ENCODE measurements around the gene MRGPRG.

Gene MRGPRG

DNA sequence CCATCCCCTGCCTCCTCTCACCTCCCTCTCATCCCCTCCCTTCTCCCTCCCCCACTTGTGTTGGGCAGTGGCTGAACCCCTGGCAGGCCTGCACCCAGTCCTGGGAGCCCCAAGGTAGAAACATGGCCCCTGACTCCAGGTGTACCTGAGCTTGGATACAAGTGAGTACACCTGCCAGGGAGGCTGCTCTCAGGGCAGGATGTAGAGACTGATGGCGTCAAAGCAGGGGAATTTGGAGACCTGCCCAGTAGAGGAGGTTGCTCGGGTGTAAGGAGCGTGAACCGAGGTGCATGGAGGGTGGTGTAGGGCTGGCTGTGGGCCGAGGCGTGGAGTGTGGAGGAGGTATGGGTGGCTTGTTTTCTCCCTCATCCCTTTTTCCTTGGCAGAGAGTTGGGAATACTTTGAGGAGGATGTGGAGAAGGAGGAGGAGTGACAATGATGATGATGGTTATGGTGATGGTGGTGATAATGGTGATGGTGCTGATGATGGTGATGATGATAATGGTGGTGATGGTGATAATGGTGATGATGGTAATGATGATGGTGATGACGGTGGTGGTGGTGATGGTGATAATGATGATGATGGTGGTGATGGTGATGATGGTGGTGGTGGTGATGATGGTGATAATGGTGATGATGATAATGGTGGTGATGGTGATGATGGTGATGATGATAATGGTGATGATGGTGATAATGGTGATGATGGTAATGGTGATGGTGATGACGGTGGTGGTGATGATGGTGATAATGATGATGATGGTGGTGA, 12.3 kb downstream of the MRGPRG start:
- DNase-seq: no peak

DNA sequence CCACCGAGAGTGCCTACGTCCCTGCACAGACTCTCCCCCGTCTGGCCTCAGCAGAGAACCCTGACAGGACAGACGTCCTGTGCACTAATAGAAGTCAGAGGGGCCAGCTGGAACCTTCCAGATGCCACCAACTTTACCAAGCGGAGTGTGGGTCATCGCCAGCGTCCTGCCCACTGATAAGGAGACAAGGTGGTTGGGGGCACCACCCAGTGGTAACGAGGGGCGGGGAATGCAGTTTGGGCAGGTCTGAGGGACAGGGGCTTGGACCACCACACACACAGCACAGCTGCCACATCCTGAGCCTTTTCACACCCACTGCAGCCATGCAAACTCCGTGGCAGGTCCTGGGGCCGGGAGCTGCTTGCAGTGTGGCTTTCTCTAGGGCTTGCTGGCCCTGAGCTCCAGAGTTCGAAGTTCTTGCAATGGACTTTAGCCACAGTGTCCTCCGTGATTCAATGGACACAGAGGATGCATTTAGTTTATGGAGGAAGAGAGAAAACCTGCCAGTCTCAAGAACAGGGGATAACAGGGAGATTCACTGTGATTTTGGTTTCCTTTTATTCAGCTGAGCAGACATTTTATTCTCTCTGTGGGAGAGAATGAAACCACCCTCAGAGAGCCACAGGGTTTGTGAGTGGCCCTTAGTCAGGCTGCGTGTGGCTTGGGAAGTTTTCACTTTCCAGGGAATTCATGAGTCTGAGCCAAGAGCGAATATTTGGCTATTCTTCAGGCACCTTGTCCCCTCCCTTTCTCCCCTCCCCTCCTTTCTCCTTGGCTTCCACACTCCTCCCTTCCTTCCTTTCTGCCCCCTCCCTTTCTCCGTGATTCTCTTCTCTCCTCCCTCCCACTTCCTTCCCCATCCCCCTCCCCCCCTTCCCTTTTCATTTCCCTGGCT, 13.1 kb downstream of the MRGPRG start:
- DNase-seq: no peak

DNA sequence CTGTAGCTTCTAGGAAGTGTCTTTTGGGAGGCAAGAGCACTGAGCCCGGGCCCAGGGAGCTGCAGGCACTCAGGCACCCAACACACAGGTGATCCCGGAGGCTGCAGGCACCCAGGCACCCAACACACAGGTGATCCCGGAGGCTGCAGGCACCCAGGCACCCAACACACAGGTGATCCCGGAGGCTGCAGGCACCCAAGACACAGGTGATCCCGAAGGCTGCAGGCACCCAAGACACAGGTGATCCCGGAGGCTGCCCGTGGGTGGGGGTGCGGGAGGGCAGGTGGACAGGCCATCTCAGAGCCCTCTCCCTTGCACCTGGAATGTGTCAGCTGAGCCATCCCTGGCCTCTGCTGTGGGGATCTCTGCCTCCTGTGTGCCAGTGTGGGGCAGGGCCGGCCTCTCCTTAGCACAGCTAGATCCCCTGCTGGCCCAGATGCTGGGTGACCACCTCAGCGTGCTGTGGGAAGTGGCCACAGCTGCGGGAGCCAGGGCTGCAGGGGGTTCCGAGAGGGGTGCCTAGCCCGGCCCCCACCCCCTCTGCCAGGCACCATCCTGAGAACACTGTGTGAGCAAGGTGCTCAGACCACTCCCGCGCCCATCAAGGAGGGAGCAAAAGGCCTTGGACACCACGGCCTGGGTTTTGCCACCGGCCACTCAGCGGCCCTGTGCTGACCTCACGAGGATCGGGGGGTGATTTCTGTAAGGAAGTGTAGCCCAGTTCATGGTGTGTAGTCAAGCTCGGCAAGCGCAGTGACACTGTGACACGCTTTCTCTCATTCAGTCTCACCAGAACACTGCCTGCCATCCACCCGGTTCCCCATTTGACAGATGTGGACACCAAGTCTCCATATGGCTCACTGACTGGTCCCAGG, 14.2 kb downstream of the MRGPRG start:
- DNase-seq: no peak

DNA sequence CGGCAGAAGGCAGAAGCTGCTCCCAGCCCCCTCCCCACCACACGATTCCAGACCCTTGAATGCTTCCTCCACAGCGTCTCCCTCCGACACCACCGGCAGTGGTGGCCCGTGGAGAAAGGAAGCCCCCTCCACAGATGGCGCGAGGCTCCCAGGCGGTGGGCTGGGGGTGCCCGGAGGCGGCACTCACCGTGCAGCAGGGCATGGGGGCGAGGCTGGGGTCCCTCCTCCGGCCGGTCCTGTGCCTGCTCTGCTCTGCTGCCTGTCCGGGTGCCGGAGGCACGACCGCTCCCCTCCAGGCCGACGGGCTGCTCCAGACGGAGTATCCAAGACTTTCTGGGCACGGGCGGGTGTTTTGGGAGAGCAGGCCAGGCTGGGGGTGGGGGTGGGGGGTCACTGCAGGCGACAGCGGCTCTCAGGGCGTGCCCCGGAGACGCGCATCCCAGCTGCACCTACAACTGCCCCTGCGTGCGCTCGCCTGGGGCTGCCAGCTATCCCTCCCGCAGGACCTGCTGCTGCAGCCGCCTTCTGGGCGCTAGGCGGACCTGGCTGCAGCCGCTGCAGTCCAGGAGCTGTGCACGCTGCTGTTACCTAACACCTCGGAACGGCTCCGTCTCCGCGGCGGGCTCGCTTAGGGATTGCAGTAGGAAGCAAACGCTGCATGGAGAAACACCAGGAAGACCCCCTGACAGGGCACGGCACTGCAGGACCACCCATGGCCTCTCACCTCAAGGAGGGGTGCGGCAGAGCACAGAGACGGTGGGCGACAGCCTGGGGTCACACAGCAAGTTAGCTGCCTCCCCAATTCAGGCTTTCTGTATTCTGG, 15.2 kb downstream of the MRGPRG start:
- no peak for DNase-seq

DNA sequence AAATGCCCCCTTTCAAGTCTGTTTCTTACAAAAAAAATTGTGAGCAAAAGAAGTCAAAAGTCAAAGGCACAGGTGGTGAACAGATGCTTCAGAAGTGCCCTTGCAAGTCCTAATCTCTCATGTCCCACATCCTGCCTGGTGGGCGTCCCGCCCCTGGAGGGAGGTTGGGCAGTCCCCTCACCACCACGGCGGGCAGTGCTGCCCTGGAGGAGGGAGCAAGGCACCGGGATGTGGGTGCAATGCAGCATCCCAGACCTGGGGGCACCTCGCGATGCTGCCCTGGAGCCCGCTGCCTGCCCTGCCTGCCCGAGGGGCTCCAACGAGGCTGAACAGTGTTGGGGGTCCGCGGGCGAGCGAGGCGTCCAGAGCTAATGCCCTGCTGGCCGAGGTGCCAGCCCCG, 15.9 kb downstream of the MRGPRG start:
- DNase-seq: no peak

DNA sequence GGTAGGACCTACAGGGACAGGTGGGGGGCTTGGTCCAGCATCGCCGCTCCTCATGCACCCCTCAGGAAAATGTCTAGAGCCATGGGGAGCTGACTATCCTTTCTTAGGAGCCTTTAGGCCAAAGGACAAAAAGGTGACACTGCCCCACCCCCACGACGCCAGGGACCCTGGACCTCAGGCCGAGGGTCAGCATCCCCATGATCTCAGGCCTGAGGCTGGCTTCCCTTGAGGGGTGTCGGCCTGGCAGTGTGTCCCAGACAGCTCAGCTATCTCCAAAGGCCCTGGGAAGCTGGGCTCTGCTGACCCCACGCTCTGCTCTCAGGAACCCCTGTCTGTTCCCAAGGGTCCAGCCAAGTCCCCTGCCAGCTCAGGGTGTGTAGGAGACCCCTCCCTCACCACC, 16.3 kb downstream of the MRGPRG start:
- no peak for DNase-seq

DNA sequence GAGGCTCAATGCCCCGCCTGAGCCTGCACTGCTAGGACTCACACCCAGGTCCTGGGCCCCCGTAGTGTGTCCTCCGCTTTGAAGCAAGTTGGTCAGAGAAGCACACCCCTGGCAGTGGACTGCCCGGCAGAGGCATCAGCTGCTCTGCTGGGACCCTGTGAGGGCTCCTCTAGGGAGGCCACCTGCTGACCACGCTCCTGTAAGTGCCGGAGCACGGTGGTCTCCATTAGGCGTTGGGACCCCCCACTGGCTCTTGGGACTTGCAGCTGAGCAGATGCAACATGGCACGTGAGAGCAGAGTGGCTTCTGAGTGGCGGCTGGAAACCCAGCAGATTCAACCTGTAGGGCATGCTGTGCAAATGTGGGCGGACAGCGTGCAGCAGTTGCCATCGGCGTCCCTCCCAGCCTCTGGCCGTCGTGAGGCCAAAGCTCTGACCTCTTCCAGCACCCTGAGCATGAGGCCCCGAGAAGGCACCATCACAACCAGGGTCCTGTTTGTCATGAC, 16.9 kb downstream of the MRGPRG start:
- no peak for DNase-seq

DNA sequence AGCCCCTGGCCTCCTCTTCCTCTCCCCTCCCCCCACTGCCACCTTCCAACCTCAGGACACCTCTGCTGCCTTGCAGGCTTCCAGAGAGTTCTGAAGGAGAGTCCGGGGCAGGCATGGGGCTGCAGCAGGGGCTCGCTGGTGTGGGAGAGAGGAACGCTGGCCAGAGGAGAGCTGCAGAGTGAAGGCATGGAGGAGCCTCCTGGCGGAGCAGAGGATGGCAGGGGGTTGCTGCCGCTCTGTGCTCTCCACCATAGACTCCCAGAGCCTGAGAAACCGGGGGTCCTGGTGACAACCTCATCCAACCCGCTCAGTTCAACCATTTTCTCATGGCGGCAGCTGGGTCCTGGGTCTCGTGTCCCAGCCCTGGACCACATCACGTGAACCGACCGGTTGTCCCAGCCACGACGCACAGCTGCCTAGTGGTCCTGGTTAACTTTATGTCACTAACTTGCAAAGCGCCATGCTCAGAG, 17.5 kb downstream of the MRGPRG start:
- DNase-seq: no peak

DNA sequence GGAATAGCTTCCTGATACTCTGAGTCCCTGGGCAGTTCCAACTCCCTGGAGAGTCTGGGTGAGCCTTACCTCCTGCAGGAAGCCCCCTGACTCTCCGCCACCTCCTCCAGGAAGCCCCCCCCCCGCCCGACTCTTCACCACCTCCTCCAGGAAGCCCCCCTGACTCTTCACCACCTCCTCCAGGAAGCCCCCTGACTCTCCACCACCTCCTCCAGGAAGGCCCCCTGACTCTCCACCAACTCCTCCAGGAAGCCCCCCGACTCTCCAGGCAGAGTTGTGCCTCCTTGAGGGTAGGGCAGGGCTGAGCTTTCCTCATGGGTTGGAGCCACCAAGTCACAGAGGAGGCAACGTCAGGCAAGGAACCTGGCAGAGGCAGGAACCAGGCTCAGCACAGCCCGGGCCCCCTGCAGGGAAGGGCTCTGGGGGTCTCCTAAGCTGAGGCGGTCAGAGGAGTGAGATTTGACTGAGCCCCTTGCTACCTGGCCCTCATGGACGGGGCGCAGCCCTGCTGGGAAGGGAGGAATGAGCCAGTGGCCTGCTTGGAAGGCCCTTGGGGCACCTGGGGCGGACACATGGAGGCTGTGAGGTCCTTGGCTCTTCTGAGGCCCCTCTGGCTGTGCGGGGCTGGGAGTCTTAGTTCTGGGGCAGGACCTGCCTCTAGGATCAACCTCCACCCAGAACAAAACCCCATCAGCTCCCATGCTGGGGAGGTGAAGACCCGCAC, 18.1 kb downstream of the MRGPRG start:
- DNase-seq: no peak

DNA sequence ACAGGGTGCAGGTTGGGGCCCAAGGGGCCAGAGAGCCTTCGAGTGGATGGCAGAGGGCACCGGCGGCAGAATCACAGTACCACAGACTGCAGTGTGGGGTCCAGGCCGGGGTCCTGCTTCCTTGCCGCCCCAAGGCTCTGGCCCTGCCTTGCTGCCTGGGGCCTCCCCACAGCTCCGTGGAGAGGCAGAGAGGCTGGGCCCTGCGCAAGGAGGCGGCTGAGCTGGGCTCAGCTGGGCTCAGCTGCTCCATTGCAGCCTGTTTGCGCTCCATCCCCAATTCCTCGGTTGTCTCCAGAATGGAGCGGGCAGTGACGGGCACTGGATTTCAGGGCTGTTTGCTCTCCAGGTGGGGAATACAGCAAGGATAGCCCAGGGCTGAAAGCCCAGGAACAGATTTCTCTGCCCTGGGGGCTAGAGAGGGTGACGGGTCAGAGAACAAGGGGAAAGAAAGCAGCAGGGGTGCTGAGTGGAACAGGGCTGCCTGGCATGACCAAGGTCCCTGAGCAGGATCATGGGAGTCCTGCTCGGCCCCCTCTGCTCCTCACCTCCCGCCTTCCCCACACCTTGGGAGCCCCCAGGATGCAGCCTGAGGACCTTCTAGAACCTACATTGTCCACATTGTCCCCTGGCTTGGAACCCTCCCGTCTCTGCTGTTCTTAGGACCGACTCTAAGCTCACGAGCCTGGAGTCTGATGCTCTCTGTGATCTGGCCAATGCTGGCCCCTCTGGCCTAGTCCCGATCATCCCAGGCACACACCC, 18.9 kb downstream of the MRGPRG start:
- no peak for DNase-seq

DNA sequence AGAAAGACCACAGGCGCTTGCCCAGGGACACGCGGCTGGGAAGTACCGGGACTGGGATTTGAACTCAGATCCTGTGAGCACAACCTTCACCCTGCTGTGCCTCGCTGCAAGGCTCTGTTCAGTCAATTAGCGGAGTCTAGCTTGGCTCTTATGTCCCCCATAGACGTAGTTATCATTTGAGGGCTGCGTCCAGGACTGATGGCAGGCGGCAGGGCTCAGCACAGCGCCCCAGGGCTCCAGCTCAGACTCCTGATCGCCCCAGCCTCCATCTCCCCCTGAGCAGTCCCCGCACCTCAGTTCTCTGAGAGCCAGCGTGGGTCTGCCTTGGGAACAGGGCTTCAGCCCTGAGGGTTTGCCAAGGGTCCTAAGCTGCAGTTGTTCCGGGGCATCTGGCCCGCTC, 19.8 kb downstream of the MRGPRG start:
- no peak for DNase-seq

DNA sequence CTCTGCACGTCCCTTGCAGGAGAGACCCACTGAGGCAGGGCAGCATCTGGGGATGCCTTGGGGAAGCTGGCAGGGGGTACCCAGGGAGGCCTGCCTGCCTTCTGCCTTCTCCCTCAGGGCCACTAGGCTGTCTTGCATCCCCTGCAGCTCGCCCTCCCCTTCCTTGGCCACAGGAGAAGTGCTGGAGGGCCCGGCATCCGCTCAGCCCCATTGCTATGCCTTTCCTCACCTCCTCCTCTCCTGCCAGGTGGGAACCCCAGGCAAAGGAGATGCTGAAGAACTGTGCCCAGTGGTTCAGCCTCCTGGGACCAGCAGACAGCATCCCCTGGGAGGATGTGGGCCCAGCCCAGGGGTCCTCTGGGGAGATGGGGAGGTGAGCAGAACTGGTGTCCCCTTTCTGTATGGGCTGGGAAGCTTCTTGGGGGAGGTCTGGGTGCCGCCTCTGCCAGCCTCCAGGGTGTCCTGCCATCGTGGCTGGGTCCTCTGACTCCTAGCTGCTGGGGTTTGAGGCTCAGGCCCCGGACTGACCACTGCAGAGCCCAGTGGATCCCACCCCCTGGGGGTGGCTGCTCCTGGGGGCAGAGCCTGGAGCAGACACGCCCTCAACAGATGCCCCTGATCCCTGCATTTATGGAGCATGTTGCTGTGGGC, 20.6 kb downstream of the MRGPRG start:
- DNase-seq: no peak

DNA sequence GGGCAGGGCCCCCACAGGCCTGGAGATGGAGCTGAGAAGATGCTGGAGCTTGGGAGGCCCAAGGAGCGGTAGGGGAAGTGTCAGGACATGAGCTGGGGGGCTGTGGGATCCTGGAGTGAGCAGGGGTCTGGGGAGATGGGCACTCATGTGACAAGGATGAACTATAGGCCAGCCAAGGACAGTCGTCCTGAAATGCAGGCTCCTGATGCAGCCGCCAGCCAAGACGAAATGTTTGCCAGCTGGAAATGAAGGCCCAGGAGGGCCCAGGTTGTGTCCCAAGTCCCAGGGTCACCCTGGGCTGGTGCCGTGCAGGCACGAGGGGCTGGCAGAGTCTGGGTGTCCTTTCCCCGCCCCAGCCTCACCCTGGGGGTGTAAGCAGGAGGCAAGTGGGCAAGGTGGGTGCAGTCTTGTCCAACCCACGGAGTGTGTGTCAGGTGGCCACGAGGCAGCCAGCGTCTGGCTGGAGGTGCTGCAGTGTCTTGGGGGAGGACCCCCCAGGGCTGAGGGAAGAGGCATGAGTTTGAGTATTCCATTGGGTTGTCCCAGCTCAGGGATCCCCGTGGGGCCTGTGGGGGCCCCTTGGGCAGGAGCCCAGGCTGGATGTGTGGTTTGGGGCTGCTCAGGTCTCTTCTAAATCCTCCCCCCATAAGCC, 21.4 kb downstream of the MRGPRG start:
- DNase-seq: no peak

DNA sequence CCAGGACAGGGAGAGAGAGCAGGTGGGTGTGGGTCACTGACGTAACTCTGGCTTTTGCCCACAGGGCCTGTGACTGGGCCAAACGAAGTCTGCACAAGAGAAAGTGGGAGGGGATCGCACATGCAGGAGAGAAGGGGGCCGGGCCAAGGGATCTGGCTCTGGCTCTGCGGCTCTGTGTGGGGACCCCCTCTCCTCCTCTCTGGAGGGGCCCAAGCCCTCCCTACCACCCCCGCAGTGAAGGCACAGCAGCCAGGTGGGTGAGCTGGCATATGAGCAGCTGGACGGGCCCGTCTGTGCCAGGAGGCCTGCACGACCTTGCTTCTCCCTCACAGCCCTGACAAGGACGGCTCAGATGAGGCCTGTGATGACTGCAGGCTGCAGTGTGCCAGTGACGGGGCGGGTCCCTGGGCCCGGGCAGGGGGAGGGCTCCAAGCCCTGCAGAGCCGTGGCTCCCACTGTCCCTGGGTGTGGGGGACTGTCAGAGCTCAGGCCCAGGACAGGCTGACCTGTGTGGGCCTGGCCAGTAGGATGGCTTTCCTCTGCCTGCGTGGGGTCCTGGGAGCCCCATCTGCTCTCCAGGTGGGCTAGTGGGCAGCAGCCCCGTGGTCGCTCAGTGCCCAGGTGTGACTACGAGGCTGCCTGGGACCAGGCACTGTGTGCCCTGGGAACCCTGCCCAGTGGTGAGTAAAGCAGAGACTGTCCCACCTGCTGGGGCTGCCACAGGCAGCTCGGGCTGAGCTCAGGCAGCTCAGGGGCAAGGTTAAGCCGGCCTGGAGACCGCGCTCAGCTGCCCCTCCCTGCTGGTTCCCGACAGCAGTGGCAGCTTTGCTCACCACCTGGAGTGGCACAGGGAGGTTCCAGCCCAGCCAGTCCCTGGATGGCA, 22.2 kb downstream of the MRGPRG start:
- no peak for DNase-seq

DNA sequence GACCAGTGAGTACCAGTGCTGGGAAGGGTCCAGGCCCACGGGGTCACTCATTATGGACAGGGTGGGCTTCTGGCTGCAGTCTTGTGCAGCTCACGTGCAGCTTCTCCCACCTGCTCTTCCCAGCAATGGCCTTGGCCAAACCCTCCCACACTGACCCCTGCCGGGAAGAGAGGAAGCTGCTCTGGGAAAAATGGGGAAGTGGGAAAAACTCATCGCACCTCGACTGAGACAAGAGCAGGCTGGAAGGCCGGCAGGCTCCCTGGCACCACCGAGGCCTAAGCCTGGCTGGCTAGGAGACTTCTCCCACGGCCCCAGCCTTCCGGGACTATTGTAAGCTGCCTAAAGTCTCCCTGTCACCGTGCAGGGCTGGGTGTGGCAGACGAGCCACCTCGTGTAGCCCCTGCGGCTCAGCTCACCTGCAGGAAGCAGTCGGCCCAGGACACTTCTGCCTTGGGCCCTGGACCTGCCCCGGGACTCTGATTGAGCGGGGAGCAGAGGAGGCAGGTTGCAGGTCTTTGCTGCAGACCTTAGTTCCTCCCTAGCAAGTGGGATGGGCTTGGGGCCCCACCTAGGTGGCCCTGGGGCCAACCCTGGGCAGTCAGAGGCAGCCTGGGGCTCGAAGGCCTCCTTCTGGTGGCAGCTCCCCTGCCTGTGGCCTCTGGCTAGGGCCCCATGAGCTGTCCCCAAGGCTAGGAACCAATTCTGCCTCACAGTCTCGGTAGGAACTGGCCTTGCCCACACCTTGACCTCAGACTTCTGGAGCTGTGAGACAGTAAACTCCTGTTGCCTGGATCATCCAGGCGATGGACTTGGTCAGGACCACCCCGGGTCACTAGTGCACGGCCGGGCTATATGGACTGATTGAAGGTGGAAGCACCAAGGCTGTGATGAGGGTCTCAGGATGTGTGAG, 23.1 kb downstream of the MRGPRG start:
- no peak for DNase-seq

DNA sequence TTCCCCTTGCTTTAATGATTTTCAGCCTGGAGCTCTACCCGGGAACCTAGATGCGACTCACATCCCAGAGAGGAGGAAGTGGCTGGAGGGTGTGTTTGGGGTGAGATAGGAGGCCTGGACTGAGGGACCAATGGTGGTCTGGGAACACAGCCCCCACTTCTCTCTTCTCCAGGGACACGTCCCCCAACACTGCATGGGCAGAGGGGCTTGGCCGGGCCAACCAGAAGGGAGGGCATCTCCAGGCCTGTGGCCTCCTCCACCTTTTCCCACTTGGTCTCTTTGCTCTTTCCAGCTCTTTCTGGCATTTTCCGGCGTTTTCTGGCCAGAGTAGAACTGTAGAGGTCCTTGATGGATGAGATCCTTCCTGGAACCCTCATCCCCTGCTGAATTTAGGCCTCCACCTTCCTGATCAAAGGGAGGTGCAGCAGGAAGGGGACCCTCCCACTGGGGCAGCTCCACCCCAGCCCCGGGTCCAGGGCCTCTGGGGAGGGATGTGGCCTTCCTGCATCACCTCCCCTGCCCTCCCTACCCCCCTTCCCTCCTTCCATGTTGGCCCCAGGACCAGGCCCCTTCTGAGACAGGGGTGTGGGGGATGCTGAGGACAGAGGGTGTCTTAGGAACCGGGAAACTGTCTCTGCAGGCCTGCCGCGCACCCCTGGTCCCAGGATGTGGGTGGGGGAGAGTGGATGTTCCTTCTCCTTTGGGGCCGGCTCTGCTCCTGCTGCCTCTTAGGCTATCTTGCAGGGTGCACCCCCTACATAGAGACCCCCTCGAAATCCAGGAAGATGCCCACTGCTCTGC, 24.4 kb downstream of the MRGPRG start:
- DNase-seq: no peak
